GM19239 (cell line): Measurements from ENCODE around the gene DCAF8L2.
A peak's percentile ranks its signal among the peaks of the same experiment; 100 is the strongest.
"Not testable (repeated sequence)": the region's sequence is repeated elsewhere in the genome, so short reads cannot be mapped to it uniquely, and the experiment has no call there.

Experiments
- DNase-seq: peaks from one replicate; pipeline ENCODE4 v3.0.0; 2011; ENCODE audit warnings: low spot score; ENCODE audit not compliant: insufficient read length
- FAIRE-seq: peaks from 2 replicates; lab custom pipeline; 2011; peaks lifted over from hg19 to GRCh38; lab: Jason Lieb, UNC

DCAF8L2 gene

GRCh38 chrX:27674491-27674890, 84.3 kb downstream of the DCAF8L2 start:
- FAIRE-seq (no peak), DNase-seq (no peak)

DNA sequence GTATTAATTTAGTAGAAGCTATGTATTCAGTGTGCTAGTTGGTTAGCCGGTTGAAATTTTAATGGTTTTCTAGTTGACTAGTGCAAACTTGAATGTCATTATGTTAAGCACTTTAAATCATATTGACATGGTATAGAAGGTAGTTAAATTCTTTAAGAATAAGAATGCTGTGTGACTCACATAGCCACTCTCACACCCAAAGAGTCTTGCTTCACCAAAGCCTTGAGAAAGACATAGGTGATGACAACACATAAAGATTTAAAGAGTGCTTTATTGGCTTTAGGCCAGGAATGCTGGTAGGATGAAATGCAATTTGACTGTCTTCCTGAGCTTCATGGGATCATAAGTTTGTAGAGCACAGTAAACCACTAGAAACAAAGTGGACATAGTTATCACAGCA, 85.3 kb downstream of the DCAF8L2 start:
- DNase-seq (no peak), FAIRE-seq (no peak)

GRCh38 chrX:27679281-27679680, 89.1 kb downstream of the DCAF8L2 start:
- DNase-seq (no peak), FAIRE-seq (no peak)

GRCh38 chrX:27680726-27681125, 90.6 kb downstream of the DCAF8L2 start:
- no peak for FAIRE-seq

DNA sequence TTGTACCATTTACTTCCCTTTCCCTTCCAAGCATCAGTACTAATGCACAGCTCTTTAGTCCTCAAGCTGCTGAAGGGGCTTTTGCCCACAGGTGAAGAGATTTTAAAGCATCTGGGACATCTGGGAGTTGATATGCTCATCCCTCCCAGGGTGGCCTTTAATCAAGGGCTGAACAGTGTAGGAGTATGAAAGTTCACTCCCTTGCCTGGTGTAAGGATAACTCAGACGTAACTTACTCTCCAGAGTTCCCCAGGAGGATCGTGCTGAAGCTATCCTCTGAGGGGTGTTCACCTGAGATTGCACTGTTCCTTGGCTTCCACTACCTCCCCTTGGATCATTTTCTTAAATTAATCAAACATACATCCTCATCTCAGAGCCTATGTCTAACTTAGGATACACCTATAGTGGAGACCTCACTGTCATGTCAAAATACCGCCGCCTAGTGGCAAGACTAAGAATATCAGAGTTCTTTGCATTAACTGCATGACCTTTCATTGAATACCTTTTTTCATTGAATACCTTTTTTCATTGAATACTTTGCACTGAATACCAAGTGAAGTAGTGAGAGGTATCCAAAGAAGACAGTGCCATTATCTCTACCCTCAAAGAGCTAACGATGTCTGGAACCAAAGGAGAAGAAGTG, 93.5 kb downstream of the DCAF8L2 start:
- not testable (repeated sequence) for DNase-seq
- FAIRE-seq = peak; percentile 62

More at GRCh38 chrX:27680726-27681125, 90.6 kb downstream of the DCAF8L2 start:
- no peak for DNase-seq

DNA sequence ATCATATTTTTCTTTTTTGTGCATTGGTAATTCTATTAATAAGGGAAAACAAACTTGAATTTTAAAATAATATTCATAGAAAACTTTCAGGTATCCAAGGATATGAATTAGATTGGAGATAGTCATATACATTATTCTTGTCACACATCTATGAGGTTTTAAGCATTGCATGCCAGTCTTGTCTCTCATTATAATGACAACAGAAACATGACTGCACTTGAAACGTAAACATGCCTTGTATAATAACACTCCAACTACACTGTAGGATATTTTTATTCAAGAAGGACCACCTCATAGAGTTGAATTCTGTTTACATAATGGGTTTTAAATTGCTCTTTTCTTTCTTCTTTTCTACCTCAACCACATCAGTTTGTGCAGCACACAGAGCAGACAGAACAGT, 104.5 kb downstream of the DCAF8L2 start:
- no peak for DNase-seq
- FAIRE-seq = no peak

DNA sequence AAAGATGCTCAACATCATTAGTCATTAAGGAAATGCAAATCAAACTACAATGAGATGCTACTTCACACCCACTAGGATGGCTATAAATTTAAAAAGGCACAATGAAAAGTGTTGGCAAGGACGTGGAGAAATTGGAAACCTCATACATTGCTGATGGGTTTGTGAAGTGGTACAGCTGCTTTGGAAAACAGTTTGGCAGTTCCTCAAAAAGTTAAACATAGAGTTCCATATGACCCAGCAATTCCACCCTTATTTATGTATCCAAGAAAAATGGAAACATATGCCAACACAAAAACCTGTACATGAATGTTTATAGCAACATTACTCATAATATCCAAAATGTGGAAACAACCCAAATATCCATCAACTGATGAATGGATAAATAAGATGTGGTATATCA, 116.4 kb downstream of the DCAF8L2 start:
- FAIRE-seq (no peak), DNase-seq (no peak)

GRCh38 chrX:27715610-27716009, 125.5 kb downstream of the DCAF8L2 start:
- FAIRE-seq = no peak

GRCh38 chrX:27728291-27728690, 138.1 kb downstream of the DCAF8L2 start:
- DNase-seq (no peak), FAIRE-seq (no peak)

More at GRCh38 chrX:27715610-27716009, 125.5 kb downstream of the DCAF8L2 start:
- DNase-seq = no peak

DNA sequence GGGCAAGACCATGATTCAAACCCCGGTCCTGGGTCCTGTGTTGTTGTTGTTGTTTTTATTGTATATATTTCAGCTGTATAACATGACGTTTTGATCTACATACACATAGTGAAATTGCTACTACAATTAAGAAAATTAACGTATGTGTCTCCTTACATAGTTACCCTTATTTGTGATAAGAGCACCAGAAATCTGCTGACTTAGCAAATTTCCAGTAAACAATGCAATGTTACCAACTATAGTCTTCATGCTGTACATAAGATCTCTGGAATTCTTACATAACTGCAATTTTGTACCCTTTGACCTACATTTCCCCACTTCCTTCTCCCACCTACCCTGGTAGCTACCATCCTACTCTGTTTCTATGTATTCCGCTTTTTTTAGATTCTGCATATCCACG, 141.8 kb downstream of the DCAF8L2 start:
- no peak for FAIRE-seq
- no peak for DNase-seq

DNA sequence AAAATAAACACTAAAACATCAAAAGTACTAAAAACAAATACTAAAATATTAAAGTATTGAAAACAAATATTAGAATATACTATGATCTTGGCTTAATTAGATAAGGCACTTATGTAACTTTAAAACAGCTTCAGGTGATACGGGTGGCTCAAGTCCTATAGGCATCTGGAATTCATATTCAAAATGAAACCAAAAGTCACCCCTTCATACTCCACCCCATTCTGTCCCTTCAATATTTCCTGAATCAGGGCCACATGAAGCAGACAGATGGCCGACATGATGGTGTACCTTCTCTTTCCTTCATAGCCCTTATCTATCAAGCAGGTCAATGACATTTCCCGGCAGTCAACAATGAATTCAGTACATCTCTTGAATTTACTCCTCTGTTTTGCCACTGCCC, 145.8 kb downstream of the DCAF8L2 start:
- FAIRE-seq (no peak), DNase-seq (no peak)

DNA sequence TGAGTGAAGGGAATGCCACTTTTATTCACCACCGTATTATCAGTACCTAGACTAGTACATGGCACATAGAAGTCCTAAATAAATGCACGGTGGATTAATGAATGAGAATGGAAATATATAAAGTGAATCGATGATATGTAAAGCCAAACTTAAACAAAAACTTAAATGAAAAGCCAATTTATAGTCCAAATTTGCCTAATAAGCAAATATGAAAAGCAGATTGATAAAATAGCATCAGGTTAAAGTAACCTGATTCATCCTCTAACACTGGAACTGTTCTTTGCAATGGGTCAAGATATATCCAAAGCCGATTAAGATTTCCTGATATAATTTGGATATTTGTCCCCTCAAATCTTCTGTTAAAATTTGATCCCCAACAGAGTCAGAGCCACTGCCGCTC, 150.8 kb downstream of the DCAF8L2 start:
- FAIRE-seq = no peak

GRCh38 chrX:27743521-27743920, 153.4 kb downstream of the DCAF8L2 start:
- not testable (repeated sequence) for FAIRE-seq, DNase-seq

More for the DNA sequence above, 150.8 kb downstream of the DCAF8L2 start:
- no peak for DNase-seq

GRCh38 chrX:27746516-27746915, 156.4 kb downstream of the DCAF8L2 start:
- FAIRE-seq (no peak), DNase-seq (no peak)

- not testable (repeated sequence) for DNase-seq, FAIRE-seq
Measured at GRCh38 chrX:27750298-27750697, 160.2 kb downstream of the DCAF8L2 start.

DNA sequence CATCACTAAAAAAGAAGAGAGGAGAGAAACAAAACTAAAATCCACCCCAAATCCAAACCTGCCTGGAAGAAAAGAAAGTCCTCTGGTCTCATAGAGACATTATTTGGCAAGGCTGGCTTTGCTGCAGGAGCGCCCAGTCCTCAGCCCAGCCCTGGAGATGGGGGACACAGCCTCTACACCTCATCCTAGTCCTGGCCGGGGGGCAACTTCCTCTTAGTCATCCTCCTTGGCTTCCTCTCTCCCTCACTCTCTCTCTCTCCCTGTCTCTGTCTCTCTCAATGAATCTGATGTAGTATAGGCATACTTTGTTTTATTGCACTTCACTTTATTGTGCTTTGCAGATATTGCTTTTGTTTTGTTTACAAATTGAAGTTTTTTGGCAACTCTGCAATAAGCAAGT, 161.8 kb downstream of the DCAF8L2 start:
- DNase-seq (no peak), FAIRE-seq (no peak)

DNA sequence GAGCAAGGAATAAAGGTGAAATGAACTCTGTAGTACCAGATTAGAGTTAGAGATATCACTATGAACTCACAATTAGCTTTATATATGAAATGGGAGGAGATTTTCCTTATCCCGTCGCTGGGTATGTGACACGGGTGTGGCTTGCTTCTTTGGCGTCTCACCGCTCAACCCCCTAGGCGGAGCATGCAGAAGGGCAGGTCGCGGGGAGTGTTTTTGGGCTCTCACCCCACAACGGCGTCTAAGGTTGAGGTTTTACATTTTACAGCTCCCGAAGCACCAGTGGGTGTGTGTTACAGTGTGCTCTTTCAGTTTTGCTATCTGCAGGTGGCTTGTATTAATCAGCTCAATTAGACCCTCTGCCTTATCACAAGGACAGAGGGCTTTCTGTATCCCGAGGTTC, 175.6 kb downstream of the DCAF8L2 start:
- FAIRE-seq = no peak
- DNase-seq = no peak

- DNase-seq (no peak), FAIRE-seq (no peak)
Measured at GRCh38 chrX:27767387-27767786, 177.2 kb downstream of the DCAF8L2 start.

- DNase-seq = no peak
- no peak for FAIRE-seq
Measured at GRCh38 chrX:27775984-27776383, 185.8 kb downstream of the DCAF8L2 start.

DNA sequence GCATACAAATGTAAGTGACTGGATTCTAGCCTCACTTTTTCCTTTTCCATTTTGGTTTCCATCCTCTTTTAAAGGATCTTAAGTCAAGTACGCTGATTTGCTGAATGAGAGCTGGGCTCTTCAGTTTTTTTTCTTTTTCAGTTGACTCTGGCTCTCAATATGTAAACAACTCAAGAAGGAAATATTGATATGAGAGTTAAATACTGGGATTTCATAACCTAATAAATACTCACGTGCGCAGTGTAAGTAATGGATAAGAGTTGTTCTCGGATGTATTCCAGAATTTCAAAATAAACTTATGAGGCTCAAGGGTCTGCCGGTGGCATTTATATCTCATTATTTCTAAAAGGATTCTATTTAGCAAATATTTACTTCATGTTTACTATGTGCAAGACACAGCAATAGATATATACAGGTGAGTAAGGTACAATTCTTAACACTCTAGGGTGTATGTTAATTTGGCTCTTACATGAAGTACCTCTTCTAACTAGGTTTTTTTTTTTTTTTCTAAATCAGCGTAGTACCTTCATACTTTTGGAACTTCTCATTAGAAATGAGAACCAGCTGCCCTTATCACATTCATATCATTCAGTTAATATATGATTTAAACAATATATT, 206.6 kb downstream of the DCAF8L2 start:
- DNase-seq = no peak
- no peak for FAIRE-seq

DNA sequence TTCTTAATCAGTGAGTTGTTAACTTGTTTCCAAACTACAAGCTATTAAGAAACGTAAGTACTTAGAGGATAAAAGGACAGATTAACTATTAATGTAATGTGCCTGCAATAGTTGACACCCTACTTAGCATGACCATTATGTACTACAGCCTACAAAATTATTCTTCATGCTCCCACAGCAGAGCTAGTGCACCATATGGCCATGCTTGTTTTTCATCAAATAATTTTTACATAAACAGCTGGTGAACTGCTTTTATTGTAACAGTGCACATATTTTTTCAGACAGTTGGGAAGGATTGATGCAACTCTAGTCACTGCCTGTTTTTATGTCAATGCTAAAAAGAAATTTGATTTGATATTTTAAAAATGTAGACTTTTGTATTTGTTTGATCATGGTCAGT, 207.4 kb downstream of the DCAF8L2 start:
- FAIRE-seq = no peak
- DNase-seq = no peak
